OCI-LY7 (cell line): ENCODE data around the gene IPO7.

Experiments
- CTCF ChIP-seq: fragments of 200-600 bp; sonication (generic); conservative IDR thresholded peaks from 2 replicates; pipeline ENCODE4 v1.5.1; 2014; ENCODE audit warnings: mild to moderate bottlenecking, antibody characterized with exemption, low read length, moderate library complexity, mixed read lengths
- EZH2phosphoT487 ChIP-seq: fragments of 200-600 bp; sonication (generic); IDR thresholded peaks from 2 replicates; pipeline ENCODE4 v1.6.1; 2018; ENCODE audit warnings: low read depth, borderline replicate concordance, mild to moderate bottlenecking, mixed run types, antibody characterized with exemption, low read length, moderate library complexity, mixed read lengths

DNA sequence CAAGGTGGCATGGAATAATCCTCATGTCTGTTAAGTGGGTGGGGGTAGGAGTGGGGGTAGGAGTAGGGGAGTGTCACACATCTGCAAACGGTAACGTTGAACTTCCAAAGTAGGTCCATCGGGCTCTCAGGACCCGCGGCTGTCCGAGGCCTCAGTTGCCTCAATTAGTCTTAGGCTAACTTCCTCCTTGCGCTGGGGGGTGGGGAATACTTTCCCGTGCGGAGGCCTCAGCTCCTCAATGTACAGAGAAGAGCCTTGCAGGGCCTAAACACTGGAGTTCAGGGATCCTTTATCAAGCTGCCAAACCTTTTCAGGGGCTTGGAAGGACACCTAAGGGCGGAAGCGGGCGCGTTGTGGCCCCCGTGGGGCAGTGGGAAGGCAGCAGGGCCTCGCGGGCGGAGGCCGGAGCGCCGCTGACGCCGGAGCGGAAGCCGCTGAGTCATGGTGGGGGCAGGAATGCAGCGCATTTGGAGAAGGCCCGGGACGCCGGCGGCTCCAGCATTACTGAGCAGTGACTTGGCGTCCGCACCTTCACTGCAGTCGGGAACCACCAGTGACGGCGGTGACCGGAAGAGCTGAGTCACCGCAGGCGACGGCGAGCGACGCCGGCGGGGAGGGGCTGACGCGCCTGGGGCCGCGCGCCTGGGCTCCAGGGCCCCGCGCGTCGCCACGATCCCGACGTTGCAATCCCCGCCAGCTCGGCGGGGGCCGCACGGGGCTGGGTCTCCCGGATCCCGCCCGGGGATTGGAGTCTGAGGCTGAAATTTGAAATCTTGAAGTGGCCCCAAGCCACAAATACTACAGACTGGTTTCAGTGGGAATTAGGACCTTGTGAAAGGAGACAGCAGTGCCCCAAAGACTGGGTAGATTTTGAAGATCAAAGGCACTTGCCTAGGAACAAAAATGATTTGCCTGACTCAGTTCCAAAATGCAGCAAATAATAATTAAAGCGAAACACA lies 20.2 kb upstream of the IPO7 start:
- no peak for TF ChIP-seq CTCF
- TF ChIP-seq EZH2phosphoT487: no peak
